ENCODE measurements around the gene SEC63.
A peak's percentile ranks its signal among the peaks of the same experiment; 100 is the strongest.
"Not testable (repeated sequence)": the region's sequence is repeated elsewhere in the genome, so short reads cannot be mapped to it uniquely, and the experiment has no call there.

The SEC63 gene

DNA sequence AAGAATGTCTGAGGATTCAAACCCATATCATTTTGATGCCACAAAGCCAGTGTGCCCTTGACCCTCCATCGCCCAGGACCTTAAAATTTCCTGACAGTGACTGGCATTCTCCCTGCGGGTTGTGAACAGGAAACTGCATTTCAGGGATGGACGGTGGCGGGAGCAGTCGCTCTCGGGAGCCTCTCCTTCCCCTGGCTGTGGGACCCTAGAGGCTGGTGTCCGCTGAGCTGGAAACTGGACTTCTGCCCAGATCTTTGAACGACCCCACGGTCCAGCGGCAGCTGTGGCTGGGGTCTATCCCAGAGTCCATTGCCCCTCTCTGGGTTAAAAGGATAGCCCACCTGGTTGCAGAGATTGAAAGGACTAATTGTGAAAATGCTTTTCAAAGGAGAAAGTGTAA is 1.4 kb upstream of the SEC63 start:
- Histone ChIP-seq H3K27ac (ENCODE audit: insufficient read depth in 1 of 2, low read depth in 1 of 2, low read length in 2 of 2, poor library complexity in 1 of 2, severe bottlenecking in 2 of 2) (no peak overlapping the region), H3K27me3 (replicated peaks in 2 of 5; ENCODE audit: control insufficient read depth in 4 of 5, insufficient read depth in 5 of 5, low read length in 4 of 5) (peaks cover 0 to 4% (median 1%) of the 10 kb centered on the region in 5 experiments), H3K4me1 (ENCODE audit: control extremely low read depth in 1 of 4, control insufficient read depth in 4 of 4, insufficient read depth in 4 of 4, low read length in 3 of 4) (peaks cover 11 to 32% (median 16%) of the 10 kb centered on the region in 4 experiments), H3K4me3 (ENCODE audit: control insufficient read depth in 1 of 7, extremely low read depth in 1 of 7, insufficient read depth in 4 of 7, low read depth in 2 of 7, low read length in 6 of 7) (no peak overlapping the region), H3K36me3 (ENCODE audit: control insufficient read depth in 4 of 4, insufficient read depth in 4 of 4, low read length in 3 of 4) (peaks cover 0 to 4% (median 2%) of the 10 kb centered on the region in 4 experiments), H3K9me3 (ENCODE audit: control extremely low read depth in 1 of 5, control insufficient read depth in 4 of 5, insufficient read depth in 2 of 5, low read depth in 1 of 5, low read length in 4 of 5) (no peaks in the 10 kb centered on the region)
- POLR2A ChIA-PET, result no interaction called here
- 87% methylated on average over 6 of the region's 10 CpGs for WGBS (ENCODE audit: insufficient coverage)
- CTCF ChIA-PET, result no interaction called here
- no peak for DNase-seq

GRCh38 chr6:107958689-107959362 is 818 bp upstream of the SEC63 start:
- H3K27me3 ChIP-seq (replicated peaks in 2 of 5; ENCODE audit: control insufficient read depth in 4 of 5, insufficient read depth in 5 of 5, low read length in 4 of 5); H3K36me3 ChIP-seq (ENCODE audit: control insufficient read depth in 4 of 4, insufficient read depth in 4 of 4, low read length in 3 of 4); H3K9me3 ChIP-seq (ENCODE audit: control extremely low read depth in 1 of 5, control insufficient read depth in 4 of 5, insufficient read depth in 2 of 5, low read depth in 1 of 5, low read length in 4 of 5); POLR2A ChIA-PET; DNase-seq; CTCF ChIA-PET: not testable (repeated sequence)
- H3K4me1 ChIP-seq (ENCODE audit: control extremely low read depth in 1 of 4, control insufficient read depth in 4 of 4, insufficient read depth in 4 of 4, low read length in 3 of 4), result peaks cover 11 to 32% (median 16%) of the 10 kb centered on the region in 4 experiments
- peak overlapping the region; percentile 69 to 99 (median 94) for H3K4me3 ChIP-seq (ENCODE audit: control insufficient read depth in 1 of 7, extremely low read depth in 1 of 7, insufficient read depth in 4 of 7, low read depth in 2 of 7, low read length in 6 of 7)
- 95% methylated on average over 22 of the region's 27 CpGs for WGBS (ENCODE audit: insufficient coverage)
- peak overlapping the region in 1 of 2 experiments; percentile 14 for H3K27ac ChIP-seq (ENCODE audit: insufficient read depth in 1 of 2, low read depth in 1 of 2, low read length in 2 of 2, poor library complexity in 1 of 2, severe bottlenecking in 2 of 2)

- under 1% methylated on average over 42 of the region's 43 CpGs for WGBS (ENCODE audit: insufficient coverage)
- Histone ChIP-seq H3K27me3 (replicated peaks in 2 of 5; ENCODE audit: control insufficient read depth in 4 of 5, insufficient read depth in 5 of 5, low read length in 4 of 5) (peaks cover 0 to 4% (median 0%) of the 10 kb centered on the region in 5 experiments), H3K4me3 (ENCODE audit: control insufficient read depth in 1 of 7, extremely low read depth in 1 of 7, insufficient read depth in 4 of 7, low read depth in 2 of 7, low read length in 6 of 7) (peak overlapping the region; percentile 89 to 99 (median 94)), H3K9me3 (ENCODE audit: control extremely low read depth in 1 of 5, control insufficient read depth in 4 of 5, insufficient read depth in 2 of 5, low read depth in 1 of 5, low read length in 4 of 5) (no peaks in the 10 kb centered on the region), H3K36me3 (ENCODE audit: control insufficient read depth in 4 of 4, insufficient read depth in 4 of 4, low read length in 3 of 4) (peaks cover 0 to 4% (median 2%) of the 10 kb centered on the region in 4 experiments), H3K4me1 (ENCODE audit: control extremely low read depth in 1 of 4, control insufficient read depth in 4 of 4, insufficient read depth in 4 of 4, low read length in 3 of 4) (peaks cover 7 to 27% (median 14%) of the 10 kb centered on the region in 4 experiments), H3K27ac (ENCODE audit: insufficient read depth in 1 of 2, low read depth in 1 of 2, low read length in 2 of 2, poor library complexity in 1 of 2, severe bottlenecking in 2 of 2) (peak overlapping the region; percentile 86 to 87)
- ChIA-PET POLR2A (interaction anchor here (0.7 to 2.0 kb wide), 2 partner anchors 10 to 16 kb away, joined by 3 to 10 read pairs; no protein-coding TSS in a partner anchor), CTCF (no interaction called here)
- peak; percentile 71 to 92 (median 91) for DNase-seq
Measured at GRCh38 chr6:107957308-107957908, 600 bp downstream of the SEC63 start.

DNA sequence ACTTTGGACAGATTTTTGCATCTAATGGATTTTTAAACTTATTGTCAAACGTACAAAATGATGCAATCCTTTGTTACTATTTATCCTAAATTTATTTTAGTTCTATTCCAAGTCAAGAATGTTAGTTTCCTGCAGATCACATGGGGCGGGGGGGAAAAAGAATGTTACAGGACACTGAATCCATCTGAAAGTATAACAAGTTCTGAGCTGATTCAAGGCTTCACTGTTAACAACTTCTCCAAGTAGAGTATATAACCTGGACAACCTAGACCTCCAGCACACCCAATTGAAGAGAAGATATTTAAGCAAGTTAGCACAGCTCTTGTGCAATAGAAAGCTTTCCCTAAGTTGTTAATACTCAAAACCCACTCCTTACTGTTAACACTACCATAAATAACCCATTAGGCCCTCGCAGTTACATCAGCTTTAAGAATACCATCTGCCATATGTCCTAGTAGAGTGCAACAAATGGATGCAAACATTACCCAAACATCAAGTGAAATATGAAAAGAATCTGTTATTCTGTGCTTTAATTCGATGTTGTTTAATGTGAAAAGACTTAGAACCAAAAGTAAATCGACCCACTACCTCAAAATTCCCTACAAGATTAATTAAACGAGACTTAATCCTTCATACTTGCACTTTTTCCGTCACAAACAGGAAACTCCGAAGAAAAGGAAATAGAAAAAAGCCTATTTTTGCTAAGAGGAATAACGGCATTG is 1.3 kb downstream of the SEC63 start:
- H3K4me1 ChIP-seq (ENCODE audit: control extremely low read depth in 1 of 4, control insufficient read depth in 4 of 4, insufficient read depth in 4 of 4, low read length in 3 of 4), result peaks cover 7 to 27% (median 14%) of the 10 kb centered on the region in 4 experiments
- peaks cover 0 to 4% (median 0%) of the 10 kb centered on the region in 5 experiments for H3K27me3 ChIP-seq (replicated peaks in 2 of 5; ENCODE audit: control insufficient read depth in 4 of 5, insufficient read depth in 5 of 5, low read length in 4 of 5)
- peak; percentile 14 to 61 (median 52) for DNase-seq
- WGBS (ENCODE audit: insufficient coverage), result 0% methylated on average over 1 of the region's 9 CpGs
- H3K27ac ChIP-seq (ENCODE audit: insufficient read depth in 1 of 2, low read depth in 1 of 2, low read length in 2 of 2, poor library complexity in 1 of 2, severe bottlenecking in 2 of 2), result peak overlapping the region; percentile 86 to 87
- ChIA-PET POLR2A (interaction anchor here (0.7 to 2.0 kb wide), 2 partner anchors 9 to 15 kb away, joined by 3 to 10 read pairs; no protein-coding TSS in a partner anchor), CTCF (interaction anchor here (0.8 kb wide), 1 partner anchor 12 kb away, joined by 4 read pairs; no protein-coding TSS in a partner anchor)
- peak overlapping the region; percentile 89 to 99 (median 94) for H3K4me3 ChIP-seq (ENCODE audit: control insufficient read depth in 1 of 7, extremely low read depth in 1 of 7, insufficient read depth in 4 of 7, low read depth in 2 of 7, low read length in 6 of 7)
- no peaks in the 10 kb centered on the region for H3K9me3 ChIP-seq (ENCODE audit: control extremely low read depth in 1 of 5, control insufficient read depth in 4 of 5, insufficient read depth in 2 of 5, low read depth in 1 of 5, low read length in 4 of 5)
- peaks cover 3 to 5% (median 4%) of the 10 kb centered on the region in 4 experiments for H3K36me3 ChIP-seq (ENCODE audit: control insufficient read depth in 4 of 4, insufficient read depth in 4 of 4, low read length in 3 of 4)

GRCh38 chr6:107956181-107956580 is 1.8 kb downstream of the SEC63 start:
- CTCF ChIA-PET, result interaction anchor here (0.8 kb wide), 1 partner anchor 12 kb away, joined by 4 read pairs; no protein-coding TSS in a partner anchor
- 0% methylated on average over 1 of the region's 2 CpGs for WGBS (ENCODE audit: insufficient coverage)
- DNase-seq, result peak in 1 of 3 donors; percentile 23
- Histone ChIP-seq H3K4me3 (ENCODE audit: control insufficient read depth in 1 of 7, extremely low read depth in 1 of 7, insufficient read depth in 4 of 7, low read depth in 2 of 7, low read length in 6 of 7) (peak overlapping the region in 6 of 7 experiments; percentile 93 to 99 (median 96)), H3K4me1 (ENCODE audit: control extremely low read depth in 1 of 4, control insufficient read depth in 4 of 4, insufficient read depth in 4 of 4, low read length in 3 of 4) (peaks cover 7 to 27% (median 14%) of the 10 kb centered on the region in 4 experiments), H3K36me3 (ENCODE audit: control insufficient read depth in 4 of 4, insufficient read depth in 4 of 4, low read length in 3 of 4) (peaks cover 3 to 5% (median 4%) of the 10 kb centered on the region in 4 experiments), H3K27ac (ENCODE audit: insufficient read depth in 1 of 2, low read depth in 1 of 2, low read length in 2 of 2, poor library complexity in 1 of 2, severe bottlenecking in 2 of 2) (peak overlapping the region; percentile 86 to 87), H3K9me3 (ENCODE audit: control extremely low read depth in 1 of 5, control insufficient read depth in 4 of 5, insufficient read depth in 2 of 5, low read depth in 1 of 5, low read length in 4 of 5) (no peaks in the 10 kb centered on the region), H3K27me3 (replicated peaks in 2 of 5; ENCODE audit: control insufficient read depth in 4 of 5, insufficient read depth in 5 of 5, low read length in 4 of 5) (peaks cover 0 to 4% (median 0%) of the 10 kb centered on the region in 5 experiments)
- POLR2A ChIA-PET, result interaction anchor here (2.0 kb wide), 1 partner anchor 9 kb away, joined by 10 read pairs; no protein-coding TSS in a partner anchor

DNA sequence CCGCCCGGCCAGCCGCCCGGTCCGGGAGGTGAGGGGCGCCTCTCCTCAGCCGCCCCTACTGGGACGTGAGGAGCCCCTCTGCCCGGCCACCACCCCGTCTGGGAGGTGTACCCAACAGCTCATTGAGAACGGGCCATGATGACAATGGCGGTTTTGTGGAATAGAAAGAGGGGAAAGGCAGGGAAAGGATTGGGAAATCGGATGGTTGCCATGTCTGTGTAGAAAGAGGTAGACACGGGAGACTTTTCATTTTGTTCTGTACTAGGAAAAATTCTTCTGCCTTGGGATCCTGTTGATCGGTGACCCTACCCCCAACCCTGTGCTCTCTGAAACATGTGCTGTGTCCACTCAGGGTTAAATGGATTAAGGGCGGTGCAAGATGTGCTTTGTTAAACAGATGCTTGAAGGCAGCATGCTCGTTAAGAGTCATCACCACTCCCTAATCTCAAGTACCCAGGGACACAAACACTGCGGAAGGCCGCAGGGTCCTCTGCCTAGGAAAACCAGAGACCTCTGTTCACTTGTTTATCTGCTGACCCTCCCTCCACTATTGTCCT is 4.1 kb downstream of the SEC63 start:
- POLR2A ChIA-PET; H3K36me3 ChIP-seq (ENCODE audit: control insufficient read depth in 4 of 4, insufficient read depth in 4 of 4, low read length in 3 of 4); H3K27me3 ChIP-seq (replicated peaks in 2 of 5; ENCODE audit: control insufficient read depth in 4 of 5, insufficient read depth in 5 of 5, low read length in 4 of 5); H3K4me3 ChIP-seq (ENCODE audit: control insufficient read depth in 1 of 7, extremely low read depth in 1 of 7, insufficient read depth in 4 of 7, low read depth in 2 of 7, low read length in 6 of 7); H3K9me3 ChIP-seq (ENCODE audit: control extremely low read depth in 1 of 5, control insufficient read depth in 4 of 5, insufficient read depth in 2 of 5, low read depth in 1 of 5, low read length in 4 of 5); DNase-seq; H3K27ac ChIP-seq (ENCODE audit: insufficient read depth in 1 of 2, low read depth in 1 of 2, low read length in 2 of 2, poor library complexity in 1 of 2, severe bottlenecking in 2 of 2): not testable (repeated sequence)
- 100% methylated on average over 1 of the region's 19 CpGs for WGBS (ENCODE audit: insufficient coverage)
- CTCF ChIA-PET, result interaction anchor here (1.0 kb wide), 1 partner anchor 10 kb away, joined by 3 read pairs; no protein-coding TSS in a partner anchor
- peaks cover 7 to 27% (median 17%) of the 10 kb centered on the region in 4 experiments for H3K4me1 ChIP-seq (ENCODE audit: control extremely low read depth in 1 of 4, control insufficient read depth in 4 of 4, insufficient read depth in 4 of 4, low read length in 3 of 4)
